ENCODE data around the gene SLC6A6.

GRCh38 chr3:14509796-14510100, 107.3 kb downstream of the SLC6A6 start:
- TF ChIP-seq RAD21 (IDR thresholded peaks at IDR 0.05) = no peak
- TF ChIP-seq CTCF (IDR thresholded peaks at IDR 0.05; ENCODE audit: low read depth, low read length, missing input control) = no peak
- TF ChIP-seq, protein P1, sequence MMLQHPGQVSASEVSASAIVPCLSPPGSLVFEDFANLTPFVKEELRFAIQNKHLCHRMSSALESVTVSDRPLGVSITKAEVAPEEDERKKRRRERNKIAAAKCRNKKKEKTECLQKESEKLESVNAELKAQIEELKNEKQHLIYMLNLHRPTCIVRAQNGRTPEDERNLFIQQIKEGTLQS (IDR thresholded peaks at IDR 0.05) = no peak
- TF ChIP-seq TAF1 (conservative IDR thresholded peaks at IDR 0.05) = no peak
- no peak for TF ChIP-seq SP1 (IDR thresholded peaks at IDR 0.05)
- TF ChIP-seq, protein P2, sequence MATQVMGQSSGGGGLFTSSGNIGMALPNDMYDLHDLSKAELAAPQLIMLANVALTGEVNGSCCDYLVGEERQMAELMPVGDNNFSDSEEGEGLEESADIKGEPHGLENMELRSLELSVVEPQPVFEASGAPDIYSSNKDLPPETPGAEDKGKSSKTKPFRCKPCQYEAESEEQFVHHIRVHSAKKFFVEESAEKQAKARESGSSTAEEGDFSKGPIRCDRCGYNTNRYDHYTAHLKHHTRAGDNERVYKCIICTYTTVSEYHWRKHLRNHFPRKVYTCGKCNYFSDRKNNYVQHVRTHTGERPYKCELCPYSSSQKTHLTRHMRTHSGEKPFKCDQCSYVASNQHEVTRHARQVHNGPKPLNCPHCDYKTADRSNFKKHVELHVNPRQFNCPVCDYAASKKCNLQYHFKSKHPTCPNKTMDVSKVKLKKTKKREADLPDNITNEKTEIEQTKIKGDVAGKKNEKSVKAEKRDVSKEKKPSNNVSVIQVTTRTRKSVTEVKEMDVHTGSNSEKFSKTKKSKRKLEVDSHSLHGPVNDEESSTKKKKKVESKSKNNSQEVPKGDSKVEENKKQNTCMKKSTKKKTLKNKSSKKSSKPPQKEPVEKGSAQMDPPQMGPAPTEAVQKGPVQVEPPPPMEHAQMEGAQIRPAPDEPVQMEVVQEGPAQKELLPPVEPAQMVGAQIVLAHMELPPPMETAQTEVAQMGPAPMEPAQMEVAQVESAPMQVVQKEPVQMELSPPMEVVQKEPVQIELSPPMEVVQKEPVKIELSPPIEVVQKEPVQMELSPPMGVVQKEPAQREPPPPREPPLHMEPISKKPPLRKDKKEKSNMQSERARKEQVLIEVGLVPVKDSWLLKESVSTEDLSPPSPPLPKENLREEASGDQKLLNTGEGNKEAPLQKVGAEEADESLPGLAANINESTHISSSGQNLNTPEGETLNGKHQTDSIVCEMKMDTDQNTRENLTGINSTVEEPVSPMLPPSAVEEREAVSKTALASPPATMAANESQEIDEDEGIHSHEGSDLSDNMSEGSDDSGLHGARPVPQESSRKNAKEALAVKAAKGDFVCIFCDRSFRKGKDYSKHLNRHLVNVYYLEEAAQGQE (IDR thresholded peaks at IDR 0.05) = no peak
- TF ChIP-seq ZBTB33 (IDR thresholded peaks at IDR 0.05) = no peak
- TF ChIP-seq, protein P3, sequence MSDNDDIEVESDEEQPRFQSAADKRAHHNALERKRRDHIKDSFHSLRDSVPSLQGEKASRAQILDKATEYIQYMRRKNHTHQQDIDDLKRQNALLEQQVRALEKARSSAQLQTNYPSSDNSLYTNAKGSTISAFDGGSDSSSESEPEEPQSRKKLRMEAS (IDR thresholded peaks at IDR 0.05) = no peak
- no peak for TF ChIP-seq NR2F2 (IDR thresholded peaks at IDR 0.05)
- TF ChIP-seq YY1 (IDR thresholded peaks at IDR 0.05) = no peak
- TF ChIP-seq FOXA1 (IDR thresholded peaks at IDR 0.05) = no peak
- TF ChIP-seq GABPA (IDR thresholded peaks at IDR 0.05 in 1 of 2, conservative IDR thresholded peaks at IDR 0.05 in 1 of 2) = no peak
- no peak for TF ChIP-seq JUND (IDR thresholded peaks at IDR 0.05)

Data from liver (tissue), 3 donors.